GM19351 (cell line): ENCODE results near the gene PRKAG3.
"Not testable (repeated sequence)": the region's sequence is repeated elsewhere in the genome, so short reads cannot be mapped to it uniquely, and the experiment has no call there.

Experiments
- ATAC-seq: cut with Tn5 transposase; IDR thresholded peaks from one replicate; pipeline ENCODE4 v1.9.1; 2021; ENCODE audit warnings: mild to moderate bottlenecking, moderate library complexity; ENCODE audit not compliant: unreplicated experiment

Gene PRKAG3

DNA sequence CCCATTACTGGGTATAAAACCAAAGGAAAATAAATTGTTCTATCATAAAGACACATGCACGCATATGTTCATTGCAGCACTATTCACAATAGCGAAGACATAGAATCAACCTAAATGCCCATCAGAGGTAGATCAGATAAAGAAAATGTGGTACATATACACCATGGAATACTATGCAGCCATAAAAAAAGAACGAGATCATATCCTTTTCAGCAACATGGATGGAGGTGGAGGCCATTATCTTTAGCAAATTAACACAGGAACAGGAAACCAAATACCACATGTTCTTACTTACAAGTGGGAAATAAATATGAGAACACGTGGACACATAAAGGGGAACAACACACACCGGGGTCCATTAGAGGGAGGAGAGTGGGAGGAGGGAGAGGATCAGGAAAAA, 12.7 kb upstream of the PRKAG3 start:
- not testable (repeated sequence) for ATAC-seq

DNA sequence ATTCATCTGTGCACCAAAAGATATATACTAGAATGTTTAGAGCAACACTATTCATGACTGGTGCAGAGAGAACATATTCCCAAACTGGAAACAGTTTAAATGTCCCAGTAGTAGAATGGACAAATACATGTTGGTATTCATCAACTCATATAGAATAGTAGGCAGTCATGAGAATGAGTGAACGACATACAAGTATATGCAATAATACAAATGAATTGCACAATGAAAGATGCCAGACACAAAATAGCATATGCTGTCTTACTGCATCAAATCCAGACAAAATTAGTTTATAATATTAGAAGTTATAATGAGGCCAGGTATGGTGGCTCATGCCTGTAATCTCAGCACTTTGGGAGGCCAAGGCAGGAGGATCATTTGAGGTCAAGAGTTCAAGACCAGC, 8.3 kb upstream of the PRKAG3 start:
- ATAC-seq = no peak

DNA sequence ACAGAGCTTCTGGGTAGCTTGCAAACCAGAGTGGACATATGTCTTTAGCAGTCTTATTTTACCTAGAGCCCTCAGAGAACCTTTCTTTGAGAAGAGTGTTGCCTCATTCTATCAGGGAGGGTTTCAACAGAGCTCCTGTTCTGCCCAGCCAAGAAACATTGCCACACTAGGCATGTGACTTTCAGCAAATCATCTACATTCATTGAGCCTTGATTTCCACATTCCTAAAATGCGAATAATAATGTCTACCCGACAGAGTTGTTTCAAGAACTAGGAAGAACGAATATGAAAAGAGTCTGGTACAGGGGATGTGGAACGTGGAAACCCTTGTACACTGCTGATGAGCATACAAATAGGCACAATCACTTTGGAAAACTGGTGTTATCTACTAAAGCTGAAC, 7.8 kb upstream of the PRKAG3 start:
- ATAC-seq = no peak

DNA sequence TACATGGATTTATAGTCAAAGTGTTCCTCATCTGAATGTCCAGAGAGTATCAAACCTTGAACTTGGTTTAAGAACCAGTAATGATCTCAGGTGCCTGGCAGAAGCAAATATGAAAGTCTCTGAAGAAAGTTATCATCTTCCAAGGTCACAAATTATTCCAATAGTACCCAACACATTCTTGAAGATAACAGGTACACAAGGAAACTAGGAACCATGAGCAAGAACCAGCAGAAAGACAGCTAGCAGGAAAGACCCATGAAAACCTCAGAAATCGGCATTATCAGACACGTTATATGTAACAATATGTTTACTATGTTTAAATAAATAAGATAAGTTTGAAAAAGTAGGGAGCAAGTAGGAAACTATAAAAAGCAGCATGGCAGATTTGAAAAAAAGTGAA, 5.9 kb upstream of the PRKAG3 start:
- ATAC-seq = no peak

DNA sequence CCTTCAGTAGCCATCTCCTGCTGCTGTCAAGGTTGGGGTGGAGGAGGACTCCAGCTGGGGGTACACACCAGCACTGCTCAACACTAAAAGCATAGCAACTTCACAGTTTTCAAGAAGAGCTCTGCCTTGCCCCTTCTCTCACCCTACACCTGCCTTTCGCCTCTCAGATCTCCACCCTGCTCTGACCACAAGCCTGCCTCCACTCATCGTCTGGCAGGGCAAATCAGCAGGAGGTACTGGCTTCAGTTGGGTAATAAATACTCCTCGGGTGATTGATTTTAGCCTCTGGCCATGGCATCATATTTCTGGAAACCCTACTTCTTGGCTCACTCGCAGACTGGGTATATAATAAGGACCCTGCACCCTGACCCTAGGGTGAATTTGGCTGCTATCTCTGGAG, 3.1 kb upstream of the PRKAG3 start:
- no peak for ATAC-seq

DNA sequence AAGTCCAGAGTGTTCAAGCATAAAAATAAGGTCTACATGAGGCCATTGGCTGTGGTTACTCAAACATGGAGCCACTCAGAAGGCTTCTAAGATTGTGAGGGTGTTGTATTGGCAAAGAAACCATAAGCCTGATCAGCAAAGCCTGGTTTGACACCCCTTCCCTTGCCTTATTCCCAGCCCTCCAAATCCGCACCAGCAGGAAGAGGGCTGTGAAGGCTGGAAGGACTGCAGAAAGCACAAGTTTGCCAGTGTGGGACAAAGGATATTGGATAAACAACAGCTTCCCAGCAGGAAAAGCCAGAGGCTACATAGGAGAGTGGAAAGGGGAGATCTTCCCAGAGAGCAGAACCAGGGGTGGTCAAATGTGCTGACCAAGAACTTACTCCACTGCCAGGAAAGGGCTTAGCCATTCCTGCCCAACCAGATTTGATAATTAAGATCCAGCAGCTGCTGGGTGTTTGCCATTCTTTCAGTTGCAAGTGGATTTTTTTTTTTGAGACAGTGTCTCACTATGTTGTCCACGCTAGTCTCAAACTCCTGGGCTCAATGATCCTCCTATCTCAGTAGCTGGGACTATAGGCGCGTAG, 1.5 kb upstream of the PRKAG3 start:
- no peak for ATAC-seq

DNA sequence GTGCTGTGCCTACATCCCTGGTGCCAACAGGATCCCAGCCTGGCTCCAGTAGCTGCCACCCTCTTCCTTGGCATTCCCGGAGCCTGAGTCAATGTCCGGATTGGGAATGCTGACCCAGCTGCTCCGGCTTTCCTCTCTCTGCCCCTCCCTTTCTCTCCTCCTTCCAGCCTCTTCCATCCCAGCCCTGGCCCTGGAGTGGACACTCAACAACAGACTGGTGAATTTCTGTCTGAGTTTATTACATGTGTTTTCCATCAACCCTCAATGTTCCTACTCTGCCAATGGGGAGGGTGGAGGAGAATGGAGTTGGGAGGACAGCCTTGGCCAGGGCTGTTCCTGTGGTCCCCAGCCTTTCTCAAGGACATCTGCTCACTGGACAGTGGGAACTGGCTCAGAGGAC, 917 bp upstream of the PRKAG3 start:
- no peak for ATAC-seq

DNA sequence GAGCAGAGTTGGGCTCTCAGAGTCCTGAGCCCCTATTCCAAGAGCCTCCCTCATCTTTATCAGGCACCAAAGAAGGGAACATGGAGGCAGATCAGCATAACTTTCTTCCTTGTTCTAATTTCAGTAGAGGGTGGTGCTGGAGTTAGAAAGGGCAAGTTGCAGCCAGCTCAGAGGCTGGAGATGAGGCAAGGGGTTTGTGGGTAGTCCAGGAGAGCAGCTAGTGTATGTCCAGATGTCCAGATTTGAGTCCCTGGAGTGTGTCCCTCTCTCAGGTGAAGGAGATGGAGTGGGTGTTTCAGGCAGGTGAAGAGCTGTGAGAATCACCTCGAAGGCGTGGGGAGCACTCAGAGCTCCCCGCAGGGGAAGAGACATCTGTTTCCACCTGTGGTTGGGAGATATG, 478 bp upstream of the PRKAG3 start:
- ATAC-seq = no peak

DNA sequence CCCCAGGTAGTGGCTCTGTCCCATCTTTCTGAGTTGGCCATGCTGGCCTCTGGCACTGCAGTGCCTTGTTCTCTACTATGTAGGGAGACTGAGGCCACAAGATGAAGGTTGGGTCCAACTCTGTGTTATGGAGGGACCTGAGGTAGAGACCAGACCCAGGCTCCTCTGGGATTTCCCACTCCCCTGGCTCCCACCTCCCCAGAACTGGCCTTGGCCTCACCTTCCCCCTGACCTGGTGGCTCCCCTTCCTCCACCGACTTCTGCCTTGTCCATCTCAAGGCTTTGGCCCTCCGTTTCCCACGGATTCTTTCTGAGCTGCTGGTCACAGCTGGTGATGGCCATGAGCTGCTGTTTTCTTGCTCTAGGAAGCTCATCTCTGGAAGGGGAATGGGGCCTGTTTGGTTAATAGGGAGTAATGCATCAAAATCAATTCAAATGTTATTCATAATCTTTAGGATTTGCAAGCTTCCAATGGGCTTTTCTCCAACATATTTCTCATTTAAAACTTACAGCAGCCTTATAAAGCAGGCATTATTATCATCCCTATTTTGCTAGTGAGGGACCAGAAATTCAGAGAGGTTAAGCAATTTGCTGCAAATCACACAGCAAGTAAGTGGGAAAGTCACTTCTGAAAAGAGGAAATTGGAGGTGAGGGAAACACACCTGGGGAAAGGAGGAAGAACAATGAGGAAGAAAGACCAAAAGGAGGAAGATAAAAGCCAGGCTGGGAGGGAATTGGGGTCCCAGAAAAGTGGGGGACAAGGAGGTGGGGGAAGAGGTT, 887 bp downstream of the PRKAG3 start:
- ATAC-seq = no peak

DNA sequence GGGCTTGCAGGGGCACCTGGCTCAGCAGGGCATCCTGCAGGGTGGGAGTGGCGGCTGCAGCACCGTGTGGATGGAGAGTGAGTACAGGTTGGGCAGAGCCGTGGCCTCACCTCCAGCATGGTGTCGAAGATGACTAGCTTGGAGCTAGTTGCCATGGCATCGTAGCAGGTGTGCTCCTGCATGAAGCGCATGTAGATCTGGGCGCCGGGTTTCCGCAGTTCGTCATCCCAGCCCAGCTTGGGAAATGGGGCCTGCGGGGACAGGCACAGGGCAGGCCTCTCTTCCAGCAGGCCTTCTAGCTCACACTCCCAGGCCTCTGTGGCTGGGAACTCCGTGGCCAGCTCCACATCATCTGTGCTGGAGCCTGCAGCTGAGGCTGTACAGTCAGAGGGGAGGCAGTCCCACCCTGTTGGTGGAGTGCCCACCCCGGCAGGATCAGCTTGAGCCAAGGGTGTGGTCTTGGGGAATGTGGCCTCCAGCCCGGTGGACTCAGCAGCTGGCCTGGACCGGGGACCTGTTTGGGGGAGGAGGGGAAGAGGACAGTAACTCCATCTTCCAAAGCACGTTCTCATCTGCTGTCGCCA, 1.6 kb downstream of the PRKAG3 start:
- ATAC-seq = no peak

DNA sequence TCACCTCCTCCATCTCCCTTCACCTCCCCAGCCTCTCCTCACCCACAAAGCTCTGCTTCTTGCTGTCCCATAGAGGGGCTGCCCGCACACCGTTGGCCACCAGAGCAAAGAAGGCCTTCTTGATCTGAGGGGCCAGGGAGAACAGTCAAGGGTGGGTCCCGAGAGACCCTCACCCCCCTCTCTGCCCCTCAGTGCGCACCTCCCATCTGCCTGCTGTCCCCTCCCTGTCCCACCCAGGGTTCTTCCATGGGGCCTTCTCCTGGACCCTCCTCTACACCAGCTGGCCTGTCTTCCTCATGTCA, 3.2 kb downstream of the PRKAG3 start:
- no peak for ATAC-seq

DNA sequence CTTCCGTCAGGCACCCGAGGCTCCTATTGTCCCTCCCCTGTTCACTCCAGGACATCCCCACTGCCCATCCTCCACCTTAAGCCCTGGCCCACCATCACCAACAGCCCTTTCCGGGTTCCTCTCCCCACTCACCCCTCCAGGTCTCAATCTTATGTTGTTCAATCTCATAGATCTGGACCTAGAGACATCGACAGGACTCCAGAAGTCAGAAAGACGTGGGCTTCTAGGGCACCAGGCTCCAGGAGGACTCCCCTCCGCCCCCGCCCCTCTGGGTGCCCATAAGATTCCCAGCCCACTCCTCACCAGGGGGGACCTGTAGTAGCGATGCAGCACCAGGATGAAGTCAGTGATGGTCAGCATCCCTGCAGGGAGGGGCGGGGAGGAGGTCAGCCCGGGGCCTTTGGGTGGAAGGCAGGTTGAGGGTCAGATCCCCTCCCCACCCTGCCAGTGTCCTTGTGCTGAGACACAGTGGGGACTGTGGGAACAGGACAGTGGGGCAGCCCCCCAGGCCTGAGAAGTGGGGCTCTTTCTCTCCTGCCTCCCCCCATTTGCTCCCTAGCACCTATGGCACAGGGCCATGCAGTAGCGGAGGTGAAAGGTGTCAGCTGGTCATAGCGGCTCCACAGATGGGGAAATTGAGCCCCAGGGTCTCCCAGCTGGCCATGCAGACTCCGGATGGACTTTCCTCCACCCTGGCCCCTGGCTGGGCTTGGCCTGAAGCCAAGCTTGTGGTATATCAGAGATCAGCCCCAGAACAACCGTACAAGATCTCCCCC, 3.7 kb downstream of the PRKAG3 start:
- ATAC-seq = no peak

DNA sequence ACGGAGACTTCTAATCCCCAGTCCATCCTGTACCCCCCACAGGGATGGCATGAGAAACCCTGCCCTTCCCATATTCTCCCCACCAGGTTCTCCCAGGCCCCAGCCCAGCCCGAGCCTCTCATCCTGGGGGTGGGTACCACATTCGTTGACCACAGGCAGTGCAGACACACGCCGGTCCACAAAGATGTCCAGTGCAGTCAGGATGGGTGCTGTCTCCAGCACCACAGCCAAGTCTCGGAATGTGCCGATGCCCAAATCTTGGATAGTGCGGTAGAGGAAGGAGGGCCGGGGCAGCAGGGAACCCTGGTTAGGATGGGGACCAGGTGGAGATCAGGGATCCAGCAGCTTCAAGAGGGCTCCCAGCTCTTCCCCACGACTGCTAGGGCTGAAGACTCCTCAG, 4.8 kb downstream of the PRKAG3 start:
- ATAC-seq = no peak

DNA sequence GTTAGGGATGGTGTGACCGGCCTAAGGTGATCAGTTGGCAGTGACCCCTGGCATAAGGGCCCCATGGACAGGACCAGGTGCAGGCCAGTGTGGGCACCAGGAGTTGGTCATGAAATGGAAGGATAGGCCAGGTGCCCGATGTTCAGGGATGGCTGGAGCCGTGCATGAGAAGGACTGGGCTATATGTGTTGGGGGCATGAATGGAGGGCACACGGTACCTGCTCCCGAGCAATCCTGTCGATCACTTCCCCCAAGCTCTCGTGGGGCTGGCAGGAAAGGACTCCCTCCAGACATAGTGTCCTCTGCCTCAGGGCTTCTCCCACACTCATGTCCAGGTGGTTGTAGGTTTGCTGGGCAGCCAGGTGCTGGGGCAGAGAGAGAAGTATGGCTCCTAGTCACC, 7.6 kb downstream of the PRKAG3 start:
- ATAC-seq = no peak

DNA sequence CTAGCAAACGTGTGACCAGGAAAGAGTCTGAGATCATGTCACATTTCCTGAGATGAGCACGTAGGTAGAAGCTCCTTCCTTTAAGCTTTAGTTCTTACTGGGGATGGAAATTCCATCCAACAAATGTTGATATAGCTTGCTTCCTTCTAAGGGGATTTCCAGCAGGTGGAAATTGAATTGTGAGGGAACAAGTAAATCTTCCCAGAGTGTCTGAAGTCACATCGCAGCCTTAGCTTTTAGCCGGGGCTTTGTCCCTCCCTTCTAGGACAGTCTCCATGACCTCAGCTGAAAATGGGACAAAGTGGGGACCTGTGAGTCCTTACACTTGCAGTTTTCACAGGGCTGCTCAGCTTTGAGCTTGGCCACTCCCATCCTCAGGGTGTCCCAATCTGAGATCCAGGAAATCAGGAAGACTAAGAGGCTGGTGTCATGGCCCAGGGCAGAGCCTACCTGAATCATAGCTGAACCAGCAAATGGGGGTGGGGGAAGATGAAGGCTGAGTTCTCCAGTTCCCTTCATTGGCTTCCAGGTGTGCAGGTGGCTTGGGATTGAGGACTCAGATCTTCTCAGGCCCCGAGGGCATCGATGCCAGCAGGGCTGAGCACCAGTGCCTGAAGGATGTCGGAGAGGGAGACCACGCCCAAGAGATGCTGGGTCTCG, 8.3 kb downstream of the PRKAG3 start:
- ATAC-seq = no peak

DNA sequence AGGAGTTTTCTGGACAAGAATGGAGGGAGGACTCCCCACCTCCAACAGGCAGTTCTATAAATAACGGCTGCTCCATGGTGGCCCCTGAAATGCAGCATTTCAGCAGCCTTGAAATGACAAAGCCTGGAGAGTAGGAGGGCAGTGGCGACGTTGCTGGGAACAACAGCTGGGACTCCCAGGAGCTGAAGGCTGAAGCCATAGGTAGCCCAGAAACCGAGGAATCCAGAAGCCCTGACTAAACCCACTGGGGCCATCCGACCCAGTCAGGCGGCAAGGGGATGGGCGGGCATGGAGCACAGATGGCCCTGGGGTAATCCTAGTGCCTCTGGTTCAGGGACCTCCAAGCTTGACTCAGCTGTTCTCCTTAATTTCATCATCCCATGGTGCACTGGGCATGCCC, 9.0 kb downstream of the PRKAG3 start:
- ATAC-seq = no peak

DNA sequence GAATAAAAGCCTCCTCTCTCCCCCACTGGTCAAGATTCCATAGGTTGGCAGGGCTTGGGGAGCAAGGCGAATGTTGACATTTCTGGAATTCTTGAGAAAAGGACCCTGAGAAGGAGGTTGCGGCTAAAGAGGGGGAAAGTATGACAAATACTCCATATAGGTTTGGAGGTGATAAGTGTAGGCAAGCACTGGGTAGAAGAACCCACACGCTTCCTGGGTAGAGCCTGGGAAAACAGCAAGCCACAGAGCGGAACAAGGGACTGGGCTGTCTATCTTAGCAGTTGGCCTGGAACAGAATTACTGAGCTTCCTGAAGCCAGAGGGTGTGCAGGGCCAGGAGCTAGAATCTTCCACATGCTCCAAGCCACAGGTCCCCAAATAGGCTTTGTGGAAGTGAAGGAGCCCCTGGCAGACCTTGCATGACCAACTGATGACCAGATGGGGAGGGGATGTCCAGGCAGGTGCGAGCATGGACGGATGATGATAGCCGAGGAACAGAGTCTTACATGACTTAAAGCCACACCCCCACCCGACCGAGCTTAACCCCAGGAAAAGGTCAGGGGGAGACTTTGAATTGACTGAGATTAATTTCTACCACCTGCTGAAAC, 9.9 kb downstream of the PRKAG3 start:
- ATAC-seq = no peak

DNA sequence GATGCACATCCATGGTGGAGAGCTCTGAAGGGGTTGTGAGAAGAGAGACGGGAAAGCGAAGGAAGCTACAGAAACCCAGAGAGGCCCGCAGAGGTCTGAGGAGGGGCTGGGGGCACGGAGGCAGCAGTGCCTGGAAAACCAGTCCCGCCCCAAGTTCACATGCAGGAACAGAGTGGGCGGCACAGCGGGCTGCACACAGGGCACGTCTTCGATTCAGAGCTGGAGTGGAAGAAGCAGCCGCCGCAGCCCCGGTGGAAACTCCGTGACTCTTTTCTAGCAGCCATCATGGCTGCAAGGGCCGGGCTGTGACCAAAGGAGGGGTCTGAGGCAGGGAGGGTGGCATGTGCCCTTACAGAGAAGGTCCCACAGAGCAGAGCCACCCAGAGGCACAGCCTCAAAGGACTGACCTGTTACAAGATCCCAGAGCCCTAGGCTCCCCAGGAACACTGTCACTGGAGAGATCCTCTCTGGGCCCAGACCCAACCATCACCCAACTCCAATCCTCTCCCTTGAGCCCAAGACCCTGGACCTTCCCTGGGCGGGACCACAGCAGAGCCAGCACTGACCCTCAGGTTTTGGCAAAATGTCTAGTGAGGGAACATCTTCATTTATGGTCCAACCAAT, 10.7 kb downstream of the PRKAG3 start:
- no peak for ATAC-seq

DNA sequence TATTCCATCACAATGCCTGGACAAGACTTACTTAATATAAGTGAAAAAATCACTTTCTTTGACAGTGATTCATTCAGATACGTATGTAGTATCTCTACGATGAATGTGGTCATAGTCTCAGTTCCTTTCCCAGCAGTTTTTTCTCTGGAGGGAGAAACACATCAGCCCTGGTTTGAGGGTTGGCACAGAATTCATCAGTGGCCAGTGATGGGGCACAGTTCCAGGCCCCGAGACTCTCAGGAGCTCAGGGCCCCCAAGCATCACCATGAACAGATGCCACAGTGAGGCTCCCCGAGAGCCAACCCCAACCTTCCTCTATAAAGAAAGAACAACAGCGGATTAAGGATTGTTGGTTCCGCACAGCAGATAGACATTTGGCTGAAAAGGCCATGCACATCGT, 12.5 kb downstream of the PRKAG3 start:
- no peak for ATAC-seq

DNA sequence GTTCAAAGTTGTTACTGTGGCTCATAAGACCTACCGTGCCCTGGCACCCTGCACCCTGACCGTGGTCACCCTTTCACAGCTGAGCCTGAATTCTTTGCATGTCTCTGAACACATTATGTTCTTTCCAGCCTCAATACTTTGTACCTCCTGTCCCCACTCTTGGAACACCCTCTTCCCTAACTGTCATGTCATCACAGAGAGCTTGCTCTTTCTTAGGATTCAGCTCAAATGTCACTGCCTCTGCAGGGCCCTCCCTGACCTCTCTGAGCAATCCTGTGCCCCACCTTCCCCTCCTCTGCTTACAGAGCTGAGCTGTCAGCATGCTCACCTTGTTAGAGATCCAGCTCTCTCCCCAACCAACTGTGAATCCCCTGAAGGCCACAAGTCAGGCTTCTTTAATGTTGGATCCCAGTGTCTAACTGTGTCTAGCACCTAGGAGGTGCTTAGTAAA, 15.0 kb downstream of the PRKAG3 start:
- ATAC-seq = no peak

DNA sequence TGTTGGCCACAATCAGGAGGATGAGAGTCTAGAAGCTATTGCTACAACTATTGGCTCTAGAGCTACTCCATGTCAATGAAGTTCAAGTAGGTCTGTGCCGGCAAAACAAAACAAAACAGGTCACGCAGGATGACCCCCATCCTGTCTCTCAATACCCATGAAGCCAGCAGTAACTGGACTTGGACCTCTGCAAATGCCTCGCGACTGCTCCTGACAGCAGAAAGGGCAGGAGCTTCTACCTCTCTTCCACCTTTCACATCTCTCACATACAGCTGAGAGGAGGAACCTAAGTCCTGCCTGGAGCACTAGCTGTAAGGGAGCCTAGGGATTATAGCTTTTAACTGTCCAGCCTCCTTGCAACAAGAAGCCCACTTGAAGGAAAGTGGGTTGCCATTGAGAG, 16.0 kb downstream of the PRKAG3 start:
- ATAC-seq = no peak
